NOMO-1 treated with DMSO at 0.1 percent for 48 hours (cell line): ENCODE results near the gene SYT9.
"Not testable (repeated sequence)": the region's sequence is repeated elsewhere in the genome, so short reads cannot be mapped to it uniquely, and the experiment has no call there.

Experiments used
- DNase-seq: peaks from one replicate; lab custom pipeline; 2025; ENCODE audit not compliant: unreplicated experiment; lab: John Stamatoyannopoulos, UW

The SYT9 gene

GRCh38 chr11:7335442-7335841, 83.7 kb downstream of the SYT9 start:
- DNase-seq, result not testable (repeated sequence)

- DNase-seq, result no peak
These were observed 89.8 kb downstream of the SYT9 start for GRCh38 chr11:7341551-7341950.

- DNase-seq, result no peak
These were observed 96.1 kb downstream of the SYT9 start for GRCh38 chr11:7347611-7348431.

DNA sequence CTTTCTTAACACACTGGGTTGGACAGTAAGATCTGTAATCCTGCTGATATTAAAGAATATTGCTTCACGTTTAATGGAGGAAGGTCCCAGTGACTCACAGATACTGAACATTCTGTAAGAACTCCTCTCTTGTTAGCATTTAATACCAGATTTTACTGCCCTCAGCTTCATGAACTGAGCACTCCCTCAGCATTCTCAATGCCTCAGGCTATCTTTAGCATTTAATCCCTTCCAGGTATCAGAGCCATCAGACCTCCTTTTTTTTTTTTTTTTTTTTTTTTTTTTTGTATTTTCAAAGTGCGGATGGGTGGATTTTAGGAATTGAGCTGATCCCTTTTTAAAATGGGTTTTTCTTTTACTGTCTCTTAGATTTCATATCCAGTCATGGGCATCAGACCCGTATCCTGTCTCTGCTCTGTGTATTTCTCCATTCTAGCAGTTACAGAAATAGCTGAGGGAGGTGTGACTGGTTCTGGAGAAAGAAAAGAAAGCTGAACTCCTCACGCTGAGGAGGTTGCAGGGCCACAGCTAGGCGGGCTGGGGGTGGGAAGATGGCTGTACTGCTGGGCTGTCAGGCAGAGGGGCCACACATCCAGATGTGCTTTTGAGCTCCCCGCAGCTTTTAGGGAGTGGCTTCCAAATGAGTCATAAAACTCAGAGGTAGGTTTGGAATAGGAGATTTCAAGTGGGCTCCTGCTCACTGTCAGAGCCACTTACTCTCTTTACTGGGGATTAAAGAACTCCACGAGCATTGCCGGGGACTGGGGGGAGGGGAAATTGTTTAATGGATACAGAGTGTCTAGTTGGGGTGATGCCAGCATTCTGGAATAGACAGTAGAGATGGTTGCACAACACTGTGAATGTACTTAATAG, 97.0 kb downstream of the SYT9 start:
- DNase-seq, result no peak

GRCh38 chr11:7351228-7351627, 99.5 kb downstream of the SYT9 start:
- no peak for DNase-seq

GRCh38 chr11:7353100-7353499, 101.4 kb downstream of the SYT9 start:
- DNase-seq, result peak; percentile 48

DNA sequence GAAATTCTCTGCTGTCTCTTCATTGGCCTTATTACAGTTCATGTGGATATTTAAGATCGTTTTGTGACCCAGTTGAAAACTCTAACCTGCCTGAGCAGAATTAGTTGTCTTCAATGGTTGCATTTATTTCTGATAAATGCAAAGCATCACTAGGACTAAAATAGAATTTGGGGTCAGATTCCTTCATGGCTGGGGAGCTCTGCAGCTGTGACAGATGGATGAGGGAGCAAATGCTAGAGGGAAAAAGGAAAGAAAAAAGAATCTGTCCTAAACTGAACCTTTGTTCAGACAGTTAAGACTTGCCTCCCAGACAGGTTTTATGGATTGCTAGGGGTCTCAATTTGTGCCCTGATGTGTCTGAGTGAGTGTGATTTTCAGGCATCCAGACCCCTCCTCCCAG, 113.0 kb downstream of the SYT9 start:
- no peak for DNase-seq

DNA sequence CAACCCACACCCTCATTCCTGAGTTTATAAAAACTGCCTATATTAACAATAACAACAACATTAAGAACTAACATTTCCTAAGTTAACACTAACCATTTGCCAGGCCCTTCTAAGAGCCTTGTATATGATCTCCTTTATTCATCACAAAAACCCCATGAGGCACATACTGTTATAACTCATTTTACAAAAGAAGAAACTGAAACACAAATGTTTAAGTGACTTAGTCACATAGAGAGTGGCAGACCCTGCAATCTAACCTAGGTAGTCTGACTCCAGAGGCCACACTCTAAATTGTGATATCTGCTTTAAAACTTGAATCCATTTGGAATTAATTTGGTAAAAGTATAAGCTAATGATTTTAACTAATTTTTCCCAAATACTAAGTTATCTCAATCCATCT, 116.1 kb downstream of the SYT9 start:
- DNase-seq, result no peak

GRCh38 chr11:7376386-7376785, 124.7 kb downstream of the SYT9 start:
- no peak for DNase-seq

DNA sequence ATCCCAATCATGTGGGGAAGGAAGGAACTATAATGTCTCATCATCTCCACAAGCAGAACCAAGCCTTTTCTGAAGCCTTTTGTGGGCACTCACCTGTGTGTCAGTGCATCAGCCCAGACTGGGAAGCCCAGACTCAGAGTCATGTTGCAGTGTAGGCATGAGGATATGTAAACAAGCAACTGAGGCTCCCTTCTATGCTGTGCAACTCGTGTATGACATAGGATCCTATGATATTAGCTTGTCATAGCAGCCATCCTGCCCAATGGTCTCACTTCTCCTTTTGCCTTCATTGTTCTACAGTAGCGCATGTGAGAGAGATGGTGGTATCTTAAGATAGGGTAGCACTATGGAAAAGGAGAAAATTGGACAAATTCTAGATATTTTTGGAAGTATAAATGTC, 130.2 kb downstream of the SYT9 start:
- DNase-seq, result no peak

DNA sequence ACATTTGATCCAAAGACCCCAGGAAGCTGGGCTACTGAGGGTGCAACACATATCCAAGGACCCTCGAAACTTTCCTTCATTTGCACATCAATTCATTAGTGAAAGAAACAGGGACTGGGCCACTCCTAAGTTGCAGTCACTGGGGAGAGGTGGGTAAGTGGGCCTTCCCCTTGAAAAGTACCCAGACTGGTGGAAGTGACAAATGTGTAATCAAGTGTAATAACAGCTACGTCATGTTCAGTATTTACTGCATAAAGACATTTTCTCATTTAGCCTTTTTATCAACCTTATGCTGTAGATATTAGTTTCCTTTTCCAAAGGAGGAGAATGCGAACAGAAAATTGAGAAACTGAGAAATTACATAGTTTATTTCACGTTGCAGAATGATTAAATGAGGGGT, 131.7 kb downstream of the SYT9 start:
- no peak for DNase-seq

GRCh38 chr11:7384691-7385090, 133.0 kb downstream of the SYT9 start:
- no peak for DNase-seq

- no peak for DNase-seq
These were observed 133.8 kb downstream of the SYT9 start for GRCh38 chr11:7385532-7385931.

DNA sequence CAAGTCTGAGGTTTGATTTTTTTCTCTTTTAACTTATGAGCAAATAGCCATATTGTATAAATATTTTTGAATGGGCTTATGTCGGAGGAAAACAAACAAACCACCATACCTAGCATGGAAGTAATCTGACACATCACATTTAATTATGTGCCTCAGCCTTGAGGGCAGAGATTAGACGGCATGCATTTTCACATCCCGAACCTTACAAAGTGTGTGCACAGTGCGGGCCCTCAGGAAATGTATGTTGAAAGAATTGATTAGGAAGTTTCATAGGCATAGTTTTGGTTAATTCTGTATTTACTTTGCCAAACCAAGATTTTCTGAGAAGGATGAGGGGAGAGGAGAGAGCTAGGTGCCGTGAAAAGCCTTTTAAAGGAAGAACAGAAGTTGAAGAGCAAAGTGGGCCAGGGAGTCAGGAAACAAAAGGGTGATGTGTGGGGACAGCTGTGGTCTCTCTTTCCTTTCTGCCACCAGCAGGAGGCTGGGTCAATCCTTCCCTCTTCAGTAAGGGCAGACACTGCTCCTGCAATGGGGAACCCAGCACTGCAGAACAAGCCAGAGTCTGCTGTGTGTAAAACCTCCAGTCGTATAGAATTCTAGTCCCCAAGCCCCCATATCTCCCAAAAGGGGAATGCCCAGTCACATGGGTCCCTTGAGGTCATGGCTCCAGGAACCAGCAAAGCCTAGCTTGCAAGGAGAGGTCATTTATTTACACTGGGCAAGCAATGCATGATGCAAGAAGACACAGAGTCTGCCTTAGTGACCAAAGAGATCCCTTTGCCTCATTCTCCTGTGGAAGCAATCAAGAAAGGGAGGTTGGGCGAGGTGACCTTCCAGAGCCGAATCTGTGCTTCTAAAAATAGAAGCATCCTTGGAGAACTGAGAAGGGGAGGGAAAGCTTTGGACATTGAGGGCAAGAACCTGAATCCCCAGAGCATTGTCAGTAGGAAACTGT, 162.5 kb downstream of the SYT9 start:
- DNase-seq, result no peak

GRCh38 chr11:7414973-7415817, 163.5 kb downstream of the SYT9 start:
- no peak for DNase-seq

GRCh38 chr11:7416080-7416479, 164.4 kb downstream of the SYT9 start:
- DNase-seq, result no peak

DNA sequence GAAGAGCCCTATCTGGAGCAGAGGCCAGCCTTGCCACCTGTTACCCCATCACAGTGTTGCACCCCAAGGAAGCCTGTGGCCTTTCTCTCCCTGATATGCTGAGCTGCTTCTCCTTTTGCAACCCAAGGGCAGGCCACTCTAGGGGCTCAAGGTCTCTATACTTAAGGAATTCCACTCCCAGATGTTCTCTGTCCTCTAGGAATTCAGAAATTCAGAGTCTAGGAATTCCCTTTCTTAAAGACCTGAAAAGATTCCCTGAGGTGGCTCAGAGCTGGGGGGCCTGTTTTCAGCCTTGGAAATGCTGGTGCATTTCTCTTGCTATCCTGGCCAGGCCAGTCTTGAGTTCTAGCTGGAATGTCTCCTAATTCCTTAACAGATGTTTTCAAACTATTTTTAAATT, 165.6 kb downstream of the SYT9 start:
- no peak for DNase-seq

DNA sequence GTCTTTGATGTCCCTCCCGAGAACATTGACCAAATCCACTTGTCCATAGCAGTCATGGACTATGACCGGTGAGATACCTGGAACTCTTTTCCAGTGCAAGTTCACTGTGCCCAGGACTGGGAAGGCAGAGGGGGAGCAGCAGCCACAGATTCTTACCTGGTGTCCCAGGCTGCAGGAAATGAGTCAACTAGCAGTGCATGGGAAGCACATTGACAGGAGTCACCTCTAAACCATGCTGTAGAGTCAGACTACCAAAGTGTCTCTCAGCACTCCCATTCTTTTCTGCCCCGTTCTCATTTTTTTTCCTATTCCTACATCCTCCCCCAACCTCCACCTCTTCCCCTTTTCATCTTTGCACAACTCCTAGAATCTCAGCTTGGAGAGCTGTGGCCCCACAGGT, 166.4 kb downstream of the SYT9 start:
- DNase-seq, result no peak

GRCh38 chr11:7418906-7419305, 167.2 kb downstream of the SYT9 start:
- no peak for DNase-seq

- DNase-seq, result no peak
These were observed 169.4 kb downstream of the SYT9 start for GRCh38 chr11:7421136-7421535.
